ENCODE results near the gene LRP2BP.

Gene LRP2BP

GRCh38 chr4:185395238-185395955, at the start of gene LRP2BP:
LRP2BP (minus strand) TSS chr4:185395924; CDS start chr4:185378186, 17,738 bp downstream.
- no peak for DNase-seq (ENCODE audit: low read depth, low spot score)

- DNase-seq (ENCODE audit: low read depth, low spot score): no peak
These were observed 49.5 kb upstream of the LRP2BP start for GRCh38 chr4:185445209-185445608.

GRCh38 chr4:185441479-185441878, 45.8 kb upstream of the LRP2BP start:
- no peak for DNase-seq (ENCODE audit: low read depth, low spot score)

DNA sequence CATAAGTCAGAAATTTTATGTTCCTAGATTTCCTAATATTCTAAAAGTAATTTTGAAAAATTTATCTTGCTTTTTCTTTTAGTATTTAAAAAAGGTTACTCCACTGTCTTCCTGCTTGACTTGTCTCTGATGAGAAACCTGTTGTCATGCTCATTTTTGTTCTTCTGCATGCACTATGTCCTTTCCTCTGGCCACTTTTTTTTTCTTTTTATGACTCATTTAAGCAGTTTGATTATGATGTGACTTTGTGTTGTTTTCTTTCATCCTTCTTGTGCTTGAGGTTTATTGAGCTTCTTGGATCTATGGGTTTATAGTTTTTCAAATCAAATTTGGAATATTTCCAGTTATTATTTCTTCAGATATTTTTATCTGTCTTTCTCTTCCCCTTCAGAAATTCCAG, 42.1 kb upstream of the LRP2BP start:
- DNase-seq (ENCODE audit: low read depth, low spot score): no peak

GRCh38 chr4:185435466-185435865, 39.7 kb upstream of the LRP2BP start:
- DNase-seq (ENCODE audit: low read depth, low spot score): no peak

- no peak for DNase-seq (ENCODE audit: low read depth, low spot score)
These were observed 33.9 kb upstream of the LRP2BP start for GRCh38 chr4:185429660-185430059.

GRCh38 chr4:185426960-185427688, 31.4 kb upstream of the LRP2BP start:
- no peak for DNase-seq (ENCODE audit: low read depth, low spot score)

DNA sequence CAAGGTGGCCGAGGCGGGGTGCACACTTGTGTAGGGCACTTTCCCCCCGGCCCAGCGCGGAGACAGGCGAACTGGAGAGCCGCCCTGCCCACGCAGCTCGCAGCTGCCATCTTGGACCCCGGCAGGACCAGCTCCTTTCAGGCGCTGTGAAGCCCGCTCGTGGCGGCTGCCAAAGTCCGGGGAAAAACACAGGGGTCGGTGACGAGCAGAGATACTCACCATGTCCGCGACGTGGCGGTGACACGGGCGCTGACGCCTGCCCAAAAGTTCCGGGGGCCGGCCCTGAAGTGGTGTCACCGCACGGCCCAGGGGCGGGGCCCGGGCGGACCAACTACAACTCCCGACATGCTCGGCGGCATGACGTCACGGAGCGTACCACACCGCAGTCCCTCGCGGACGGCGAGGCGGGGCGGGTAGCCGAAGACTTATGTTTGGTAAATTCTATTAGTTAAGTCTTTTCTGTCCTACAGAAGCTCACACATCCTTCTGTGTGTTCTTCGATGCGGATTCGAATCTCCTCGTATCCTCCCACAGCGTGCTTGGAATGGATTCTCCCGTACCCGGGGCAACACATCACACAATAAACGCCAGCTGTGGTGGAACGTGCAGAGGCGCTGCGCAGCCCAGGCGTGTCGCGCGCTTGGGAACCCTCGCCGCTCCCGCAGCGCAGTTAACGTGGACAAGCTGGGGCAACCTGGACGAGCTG, 30.1 kb upstream of the LRP2BP start, which contains the start of gene UFSP2:
Gene UFSP2 (minus strand): TSS at position 318 of the 706 bp plus-strand sequence. CDS start 96 bp downstream, at position 222.
- peak; percentile 87 for DNase-seq (ENCODE audit: low read depth, low spot score)

GRCh38 chr4:185424905-185425646, 29.4 kb upstream of the LRP2BP start:
- DNase-seq (ENCODE audit: low read depth, low spot score): no peak

GRCh38 chr4:185421366-185422124, 25.8 kb upstream of the LRP2BP start:
- DNase-seq (ENCODE audit: low read depth, low spot score): no peak

DNA sequence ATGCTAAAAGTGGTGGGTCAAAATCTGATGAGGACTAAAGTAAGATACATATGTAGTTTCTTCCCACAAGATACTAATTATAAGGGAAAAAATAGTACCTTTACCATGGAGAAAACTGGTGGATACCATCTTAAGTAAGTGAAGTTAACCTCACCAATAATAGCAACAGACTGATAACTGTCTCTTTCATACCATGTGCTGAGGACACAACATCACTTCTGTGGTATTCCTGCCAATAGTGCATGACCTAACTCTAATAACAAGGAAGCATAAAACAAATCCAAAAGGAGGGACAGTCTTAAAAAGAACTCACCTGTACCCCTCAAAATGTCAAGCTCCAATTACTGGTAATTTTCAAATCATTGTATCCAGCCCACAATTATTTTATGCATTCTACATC, 21.2 kb upstream of the LRP2BP start:
- DNase-seq (ENCODE audit: low read depth, low spot score): no peak

GRCh38 chr4:185412412-185412811, 16.7 kb upstream of the LRP2BP start:
- DNase-seq (ENCODE audit: low read depth, low spot score): no peak

GRCh38 chr4:185411849-185412248, 16.1 kb upstream of the LRP2BP start:
- DNase-seq (ENCODE audit: low read depth, low spot score): no peak

GRCh38 chr4:185408432-185408831, 12.7 kb upstream of the LRP2BP start:
- no peak for DNase-seq (ENCODE audit: low read depth, low spot score)

DNA sequence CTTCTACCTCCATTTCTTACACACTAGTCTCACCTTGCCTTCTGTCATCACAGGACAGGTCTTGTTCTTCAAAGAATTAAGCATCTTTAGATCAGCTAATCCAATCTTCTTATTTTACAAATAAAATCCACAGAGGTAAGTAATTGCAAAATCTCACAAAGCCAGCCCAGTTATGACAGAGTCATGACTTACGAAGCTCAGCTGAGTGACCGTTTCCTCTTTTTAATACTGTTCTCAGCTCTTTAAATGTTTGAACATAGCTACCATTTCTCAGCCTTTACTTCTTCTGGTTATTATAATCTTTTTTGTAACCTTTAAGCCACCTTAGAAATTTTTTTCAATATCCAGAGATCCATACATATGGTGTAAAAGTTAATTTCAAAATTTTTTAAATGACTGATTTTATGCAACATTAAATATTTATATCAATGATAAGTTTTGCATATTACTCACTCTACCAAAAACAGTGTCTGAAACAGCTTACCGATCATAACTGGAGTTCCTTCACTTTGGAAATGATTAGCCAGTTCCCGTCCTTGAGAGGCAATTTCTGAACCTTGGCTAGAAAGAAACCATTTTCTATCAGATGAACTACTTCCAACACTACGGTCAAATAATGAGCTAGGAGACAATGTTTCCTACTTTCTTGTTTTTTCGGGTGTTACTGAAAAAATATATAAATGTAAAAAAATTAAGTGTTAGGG, 9.7 kb upstream of the LRP2BP start:
- DNase-seq (ENCODE audit: low read depth, low spot score): no peak

- DNase-seq (ENCODE audit: low read depth, low spot score): no peak
These were observed 8.3 kb upstream of the LRP2BP start for GRCh38 chr4:185404031-185404430.

DNA sequence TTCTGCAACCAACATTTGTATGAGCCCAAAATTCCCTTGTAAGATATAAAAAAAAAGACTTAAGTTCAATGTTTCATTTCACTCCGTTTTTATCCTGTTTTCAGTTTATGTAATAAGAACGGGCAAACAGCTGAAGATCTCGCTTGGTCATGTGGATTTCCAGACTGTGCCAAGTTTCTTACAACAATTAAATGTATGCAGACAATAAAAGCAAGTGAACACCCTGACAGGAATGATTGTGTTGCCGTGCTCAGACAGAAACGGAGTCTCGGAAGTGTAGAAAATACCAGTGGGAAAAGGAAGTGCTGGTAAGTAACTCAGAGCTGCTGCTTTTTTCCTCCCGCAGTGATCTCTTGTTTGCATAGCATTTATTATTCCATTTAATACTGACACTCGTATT, 3.7 kb upstream of the LRP2BP start:
- DNase-seq (ENCODE audit: low read depth, low spot score): no peak

- no peak for DNase-seq (ENCODE audit: low read depth, low spot score)
These were observed 2.9 kb upstream of the LRP2BP start for GRCh38 chr4:185398618-185399017.

DNA sequence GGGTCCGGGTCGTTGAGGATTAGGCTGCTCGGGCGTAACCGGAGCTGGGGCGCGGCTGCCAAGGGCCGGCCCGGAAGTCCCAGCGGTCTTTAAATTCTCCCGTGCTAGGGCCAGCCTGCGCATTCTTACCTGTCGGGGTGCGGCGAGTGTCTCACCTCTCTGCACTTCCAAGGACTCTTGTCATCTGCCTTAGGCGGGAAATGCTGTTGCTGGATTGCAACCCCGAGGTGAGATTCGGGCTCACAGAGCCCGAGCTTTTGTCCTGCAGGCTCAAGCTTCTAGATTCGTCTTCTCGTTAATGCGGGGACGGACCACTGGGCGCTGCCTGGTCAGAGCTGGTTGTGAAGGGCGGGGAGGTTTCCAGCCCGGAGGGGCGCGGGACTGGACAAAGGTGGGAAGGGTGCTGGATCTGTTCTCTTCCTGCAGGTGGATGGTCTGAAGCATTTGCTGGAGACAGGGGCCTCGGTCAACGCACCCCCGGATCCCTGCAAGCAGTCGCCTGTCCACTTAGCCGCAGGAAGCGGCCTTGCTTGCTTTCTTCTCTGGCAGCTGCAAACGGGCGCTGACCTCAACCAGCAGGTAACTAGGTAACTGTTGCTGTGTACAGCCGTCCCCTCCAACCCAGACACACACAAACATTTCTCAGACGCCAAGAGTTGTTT, 1.1 kb upstream of the LRP2BP start, which contains the start of gene ANKRD37:
Gene ANKRD37 (plus strand): TSS at position 118 of the 662 bp plus-strand sequence. CDS start 83 bp downstream, at position 201.
- DNase-seq (ENCODE audit: low read depth, low spot score): peak; percentile 20

Measured in brain pericyte (primary cell).